Measurements from ENCODE around the gene DNTT.

The DNTT gene

DNA sequence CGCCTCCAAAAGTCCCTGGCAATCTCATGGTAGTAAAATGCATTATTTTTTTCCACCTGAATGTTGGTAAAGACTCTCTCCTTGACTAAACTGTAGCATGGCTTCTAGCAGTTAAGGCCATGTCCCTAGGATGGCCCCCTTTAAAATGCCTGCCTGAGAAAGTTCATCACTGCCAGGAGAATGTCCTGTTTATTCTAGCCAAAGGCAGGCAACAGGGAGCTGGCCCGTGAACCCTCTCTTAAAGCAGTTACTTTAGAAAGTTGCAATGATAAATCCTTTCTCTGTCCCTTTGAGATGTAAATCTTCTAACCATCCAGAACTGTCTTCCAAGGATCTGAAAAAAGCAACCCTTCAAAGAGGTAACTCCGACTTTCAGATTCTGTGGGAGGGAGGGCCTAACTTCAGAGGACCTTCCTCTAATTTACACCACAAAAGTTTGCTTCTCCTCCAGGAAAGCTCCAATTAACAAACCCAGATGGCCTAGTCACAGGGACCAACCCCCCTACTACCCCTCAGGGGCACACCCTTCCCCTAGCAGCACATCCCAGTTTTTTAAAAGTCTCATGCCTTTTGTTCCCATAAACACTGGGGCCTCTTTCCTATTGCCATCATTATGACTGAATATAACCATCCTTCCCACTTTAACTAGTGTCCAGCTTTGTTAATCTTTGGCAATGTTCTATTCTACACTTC lies 5.5 kb downstream of the DNTT start:
- DNase-seq (ENCODE audit: low read depth), result no peak

DNA sequence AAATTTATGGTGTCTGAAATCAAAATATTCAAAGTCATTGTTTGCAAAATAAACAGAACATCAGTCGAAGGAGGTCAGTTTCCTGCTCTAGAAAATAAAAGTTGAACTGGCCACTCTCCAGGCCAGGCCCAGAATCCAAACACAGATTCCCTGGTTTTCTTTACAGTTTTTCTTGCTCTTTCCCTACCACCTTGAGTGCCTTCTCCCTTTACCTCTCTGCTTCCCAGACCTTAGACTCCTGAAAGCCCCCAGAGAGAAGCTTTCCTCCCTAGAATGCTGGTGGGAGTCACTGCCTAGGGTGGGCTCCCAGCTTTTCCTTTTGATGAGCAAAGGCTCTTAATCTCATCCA lies 6.1 kb downstream of the DNTT start:
- DNase-seq (ENCODE audit: low read depth), result no peak

DNA sequence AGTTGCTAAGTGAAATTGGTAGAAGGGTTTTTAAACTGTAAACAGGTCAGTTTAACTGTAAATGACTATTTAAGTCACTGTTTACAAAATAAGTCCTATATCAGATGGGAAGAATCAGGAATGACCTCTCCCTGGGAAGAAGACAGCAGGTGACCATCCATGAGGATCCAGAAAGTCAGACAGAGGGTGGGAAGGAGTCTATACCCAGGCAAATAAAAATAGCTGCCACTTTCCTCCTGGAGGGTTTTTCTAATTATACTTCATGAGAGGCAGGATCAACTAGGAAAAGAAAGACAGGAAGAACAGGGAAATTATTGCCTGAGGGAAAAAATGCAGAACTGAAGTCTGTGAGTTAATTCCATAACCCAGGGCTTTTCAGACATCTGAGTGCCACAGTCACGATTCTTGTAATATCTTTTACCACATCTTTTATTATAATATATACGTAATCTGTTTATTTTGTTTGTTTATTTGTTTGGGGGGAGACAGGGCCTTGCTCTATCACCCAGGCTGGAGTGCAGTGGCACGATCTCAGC lies 7.0 kb downstream of the DNTT start:
- no peak for DNase-seq (ENCODE audit: low read depth)

DNA sequence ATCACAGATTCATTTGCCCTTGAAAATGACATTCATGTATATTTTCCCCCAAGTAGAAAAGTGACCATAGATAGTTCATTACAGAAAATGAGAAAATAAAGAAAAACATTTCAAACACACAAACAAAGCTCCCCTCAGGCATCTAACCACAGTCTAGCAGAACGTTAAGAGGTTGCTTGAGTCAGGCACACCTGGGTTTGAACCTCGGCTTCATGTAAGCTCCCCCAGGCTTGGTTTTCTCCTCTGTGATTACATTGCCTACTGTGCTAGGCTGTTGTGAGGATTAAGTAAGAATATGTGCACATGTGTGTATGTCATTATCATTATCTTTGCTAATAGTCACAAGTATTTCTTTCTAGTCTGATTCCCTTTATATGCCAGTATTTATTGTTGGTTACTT lies 9.1 kb downstream of the DNTT start:
- no peak for DNase-seq (ENCODE audit: low read depth)

DNA sequence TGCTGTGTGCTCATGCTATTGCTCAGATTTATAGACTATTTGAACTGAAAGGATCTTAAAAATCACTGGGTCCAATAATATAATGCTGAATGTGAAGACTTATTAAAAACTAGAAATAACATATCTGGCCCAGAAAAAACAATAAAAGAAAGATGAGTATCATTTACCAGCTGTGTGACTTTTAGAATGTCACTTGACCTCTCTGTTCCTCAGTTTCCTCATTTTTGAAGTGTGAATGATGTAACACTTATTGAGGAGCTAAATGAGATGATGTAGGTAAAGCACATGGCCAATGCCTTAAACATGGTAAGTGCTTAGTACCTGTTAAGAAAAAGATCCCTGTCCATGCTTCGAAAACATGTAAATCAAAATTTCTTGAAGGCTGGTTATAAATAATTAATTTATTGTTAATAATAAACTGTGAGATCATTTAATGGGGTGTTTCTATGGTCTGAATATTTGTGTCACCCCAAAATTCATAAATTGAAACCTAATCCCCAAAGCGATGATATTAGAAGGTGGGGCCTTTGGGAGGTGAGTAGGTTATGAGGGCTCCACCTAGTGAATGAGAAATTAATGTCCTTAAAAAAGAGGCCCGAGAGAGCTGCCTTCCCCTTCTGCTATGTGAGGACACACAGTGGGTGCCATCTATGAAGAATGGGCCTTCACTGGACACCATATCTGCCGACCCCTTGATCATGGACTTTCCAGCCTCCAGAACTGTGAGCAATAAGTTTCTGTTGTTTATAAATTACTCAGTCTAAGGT lies 13.0 kb downstream of the DNTT start:
- no peak for DNase-seq (ENCODE audit: low read depth)

DNA sequence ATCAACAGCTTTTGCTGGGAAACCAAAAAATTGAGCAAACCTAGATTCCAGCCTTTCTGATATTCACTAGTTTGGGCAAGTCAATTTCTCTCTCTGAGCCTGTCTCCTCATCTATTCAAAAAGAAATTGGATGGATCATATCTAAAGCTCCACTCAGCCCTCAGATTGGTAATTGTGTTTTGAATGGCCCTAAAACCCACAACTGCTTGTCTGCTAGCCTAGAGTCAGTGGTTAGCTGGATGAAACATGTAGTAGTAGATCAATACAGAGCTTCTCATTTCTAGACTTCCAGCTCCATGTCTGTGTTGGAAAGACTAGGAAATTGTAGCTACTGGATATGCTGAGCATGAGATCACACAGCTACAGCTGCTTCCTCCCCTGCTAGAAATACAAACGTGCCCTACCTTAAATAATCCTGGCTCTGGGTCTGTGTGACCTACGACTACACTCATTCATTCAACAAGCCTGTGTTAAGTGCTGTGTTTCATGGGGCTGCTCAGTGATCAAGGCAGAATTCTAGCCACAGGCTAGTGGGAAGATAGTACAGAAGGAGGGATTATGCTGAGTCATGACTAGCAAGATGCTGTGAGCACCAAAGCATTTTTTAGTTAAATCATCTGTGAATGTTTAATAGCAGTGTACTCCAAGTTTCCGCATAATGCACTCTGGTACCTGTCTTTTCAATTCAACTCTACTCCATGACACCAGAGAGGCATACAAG lies 15.7 kb downstream of the DNTT start:
- DNase-seq (ENCODE audit: low read depth), result no peak

DNA sequence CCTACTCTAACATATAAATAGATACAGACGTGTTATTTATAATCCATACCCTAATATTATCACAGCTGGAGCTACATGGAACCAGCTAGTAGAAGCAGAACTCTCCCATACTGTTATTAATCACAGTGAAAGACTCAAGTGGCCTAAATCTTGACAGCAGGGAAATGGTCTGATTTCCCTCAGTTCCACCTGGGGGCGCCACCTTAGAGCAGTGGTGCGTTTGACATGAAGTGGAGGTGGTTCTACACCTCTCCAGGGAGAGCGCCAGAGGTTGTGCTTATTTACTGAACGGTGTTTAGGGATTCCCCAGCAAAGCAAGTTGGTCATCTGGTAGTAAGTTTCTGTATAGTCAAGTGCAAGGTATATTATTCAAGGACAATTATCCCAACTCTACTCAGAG lies 17.6 kb downstream of the DNTT start:
- DNase-seq (ENCODE audit: low read depth), result no peak

DNA sequence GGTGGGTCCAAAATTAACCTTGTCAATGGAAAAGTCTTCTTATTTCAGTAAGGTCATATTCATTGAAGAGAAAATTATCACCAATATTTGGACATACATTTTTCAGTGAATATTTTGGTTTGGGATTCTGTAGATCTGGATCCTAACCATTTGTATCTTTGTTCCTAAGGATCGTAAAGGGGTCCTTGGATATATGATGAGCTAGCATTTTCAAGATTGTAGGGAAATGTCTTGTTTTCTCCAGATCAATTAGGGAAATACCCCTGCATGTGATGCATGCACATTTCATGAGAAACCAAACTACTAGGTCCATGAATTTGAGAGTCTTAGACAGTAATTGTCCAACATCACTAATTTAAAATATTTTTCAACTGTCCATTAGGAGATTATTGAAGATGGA lies 18.0 kb downstream of the DNTT start:
- no peak for DNase-seq (ENCODE audit: low read depth)

DNA sequence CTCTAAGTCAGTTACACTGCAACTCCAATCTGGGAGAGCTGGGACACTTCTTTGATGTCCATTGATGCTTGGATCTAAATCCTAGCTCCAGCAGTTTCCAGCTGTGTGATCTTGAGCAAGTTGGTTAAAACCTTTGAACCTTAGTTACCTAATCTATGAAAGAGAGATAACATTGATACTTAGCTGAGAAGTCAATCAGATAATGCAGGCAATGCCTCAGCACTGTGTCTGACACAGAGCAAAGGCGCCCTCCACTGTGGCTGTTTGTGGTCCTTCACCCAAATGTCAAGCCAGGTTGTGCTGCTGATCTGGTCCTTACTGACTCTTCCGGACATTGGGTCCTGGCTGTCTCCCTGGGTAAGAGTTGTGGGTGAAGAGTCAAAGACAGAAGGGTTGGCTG lies 20.2 kb downstream of the DNTT start:
- DNase-seq (ENCODE audit: low read depth), result no peak

DNA sequence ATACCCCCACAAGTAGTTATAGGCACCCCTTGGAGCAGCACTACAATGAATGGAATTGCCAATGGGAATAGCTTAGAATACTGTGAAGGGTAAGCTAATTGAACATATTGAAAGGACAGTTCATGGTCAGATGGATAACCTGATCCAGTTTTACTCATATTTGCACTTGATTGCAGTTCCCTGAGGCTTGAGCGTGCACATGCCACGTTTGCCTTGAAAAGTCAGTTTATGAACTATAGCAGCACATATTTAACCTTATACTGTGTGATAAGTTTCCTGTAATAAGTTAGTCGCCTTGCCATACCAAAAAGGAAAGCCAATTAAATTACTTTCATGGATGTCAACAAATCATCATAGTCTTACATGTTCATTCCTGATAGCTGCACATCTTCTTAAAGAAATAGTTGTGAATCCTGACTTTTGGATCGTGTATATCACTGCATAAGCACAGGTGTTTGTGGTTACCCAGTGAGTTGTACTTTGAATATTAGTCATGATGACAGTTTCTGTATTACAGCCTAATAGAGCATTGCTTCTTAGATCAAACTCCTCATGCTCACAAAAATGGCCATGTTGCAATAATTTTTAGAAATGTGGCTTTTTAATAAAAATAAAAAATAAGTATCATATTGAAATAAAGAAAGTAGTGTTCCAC lies 21.6 kb downstream of the DNTT start:
- DNase-seq (ENCODE audit: low read depth), result no peak

DNA sequence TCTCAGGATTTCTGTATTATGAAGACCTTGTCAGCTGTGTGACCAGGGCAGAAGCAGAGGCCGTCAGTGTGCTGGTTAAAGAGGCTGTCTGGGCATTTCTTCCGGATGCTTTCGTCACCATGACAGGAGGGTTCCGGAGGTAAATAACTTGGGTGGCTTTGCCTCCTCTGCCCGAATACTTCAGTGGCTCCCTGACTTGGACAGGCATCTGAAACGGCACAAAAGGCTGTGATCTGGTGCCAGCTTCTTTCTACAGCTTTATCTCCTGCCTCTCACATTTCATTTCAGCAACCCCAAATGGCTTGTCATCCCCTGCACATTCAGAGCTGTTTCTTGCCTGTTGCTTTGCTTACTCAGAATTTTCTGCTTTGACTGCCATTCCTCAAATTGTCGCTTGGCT lies 23.2 kb downstream of the DNTT start:
- no peak for DNase-seq (ENCODE audit: low read depth)

DNA sequence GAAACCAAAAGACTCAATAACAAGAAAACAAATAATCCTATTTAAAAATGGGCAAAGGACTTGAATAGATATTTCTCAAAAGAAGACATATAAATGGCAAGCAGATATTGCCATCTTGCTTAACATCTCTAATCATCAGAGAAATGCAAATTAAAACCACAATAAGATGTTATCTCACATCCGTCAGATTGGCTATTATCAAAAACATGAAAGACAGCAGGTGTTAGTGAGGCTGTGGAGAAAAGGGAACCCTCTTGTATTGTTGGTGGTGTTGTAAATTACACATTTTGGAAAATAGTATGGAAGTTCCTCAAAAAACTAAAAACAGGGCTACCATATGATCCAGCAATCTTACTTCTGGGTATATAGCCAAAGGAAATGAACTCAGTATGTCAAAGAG lies 28.9 kb downstream of the DNTT start:
- no peak for DNase-seq (ENCODE audit: low read depth)

DNA sequence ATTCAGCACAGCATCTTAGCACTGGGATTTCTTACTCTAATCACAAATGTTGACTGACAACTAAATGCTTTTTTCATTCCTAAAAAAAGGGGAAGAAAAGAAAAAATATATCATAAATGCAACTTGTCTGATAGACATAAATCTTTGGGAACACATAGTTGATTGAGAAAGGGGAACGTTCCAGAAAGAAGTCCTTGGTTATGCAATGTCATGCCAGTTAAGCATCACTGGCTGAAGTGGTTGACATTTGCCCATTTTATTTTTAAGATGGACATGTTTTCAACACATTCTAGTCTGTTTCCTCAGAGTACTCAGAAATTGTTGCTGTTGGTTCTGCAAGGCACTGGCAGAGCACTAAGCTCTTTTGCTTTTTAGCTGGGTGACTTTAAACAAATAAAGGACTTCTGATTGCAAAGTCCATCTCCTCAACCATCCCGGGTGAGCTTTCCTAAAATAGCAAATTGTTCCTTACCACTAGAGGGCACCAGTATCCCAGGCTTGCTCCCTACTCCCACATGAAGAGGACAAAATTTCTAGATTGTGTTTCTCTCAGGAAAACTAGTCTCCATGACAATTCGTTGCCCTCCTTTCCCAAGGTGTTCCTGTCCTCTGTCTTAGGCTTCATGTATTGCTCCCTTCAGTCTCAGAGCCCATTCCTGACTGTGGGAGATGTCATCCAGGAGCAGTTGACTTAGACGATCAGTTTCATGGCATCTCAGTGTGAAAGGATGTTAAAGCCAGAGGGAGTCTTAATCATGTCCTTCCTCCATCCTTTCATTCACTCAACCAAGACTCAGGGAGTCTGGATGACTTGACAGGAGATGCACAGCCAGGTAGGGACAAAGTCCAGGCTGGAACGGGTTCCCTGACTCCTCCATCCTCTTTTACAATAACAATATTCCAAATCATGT lies 30.6 kb downstream of the DNTT start:
- no peak for DNase-seq (ENCODE audit: low read depth)

DNA sequence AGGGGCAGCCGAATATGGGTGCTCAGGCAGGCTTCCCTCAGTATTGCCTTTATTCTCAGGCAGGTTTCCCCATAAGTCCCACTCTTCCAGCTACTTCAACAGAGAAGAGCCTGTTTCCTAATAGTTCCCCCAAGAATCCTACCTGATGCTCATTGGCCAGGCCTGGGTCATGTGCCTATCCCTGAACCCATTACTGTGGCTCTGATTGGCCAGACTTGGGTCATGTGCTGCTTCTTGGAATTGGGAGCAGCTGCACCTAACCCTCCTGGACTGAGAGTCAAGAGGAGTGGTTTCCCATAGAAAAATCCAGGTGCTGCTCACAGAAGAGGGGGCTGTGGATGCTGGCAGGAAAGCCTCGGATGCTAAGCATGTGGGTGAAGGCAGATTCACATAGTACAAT lies 32.9 kb downstream of the DNTT start:
- DNase-seq (ENCODE audit: low read depth), result no peak

DNA sequence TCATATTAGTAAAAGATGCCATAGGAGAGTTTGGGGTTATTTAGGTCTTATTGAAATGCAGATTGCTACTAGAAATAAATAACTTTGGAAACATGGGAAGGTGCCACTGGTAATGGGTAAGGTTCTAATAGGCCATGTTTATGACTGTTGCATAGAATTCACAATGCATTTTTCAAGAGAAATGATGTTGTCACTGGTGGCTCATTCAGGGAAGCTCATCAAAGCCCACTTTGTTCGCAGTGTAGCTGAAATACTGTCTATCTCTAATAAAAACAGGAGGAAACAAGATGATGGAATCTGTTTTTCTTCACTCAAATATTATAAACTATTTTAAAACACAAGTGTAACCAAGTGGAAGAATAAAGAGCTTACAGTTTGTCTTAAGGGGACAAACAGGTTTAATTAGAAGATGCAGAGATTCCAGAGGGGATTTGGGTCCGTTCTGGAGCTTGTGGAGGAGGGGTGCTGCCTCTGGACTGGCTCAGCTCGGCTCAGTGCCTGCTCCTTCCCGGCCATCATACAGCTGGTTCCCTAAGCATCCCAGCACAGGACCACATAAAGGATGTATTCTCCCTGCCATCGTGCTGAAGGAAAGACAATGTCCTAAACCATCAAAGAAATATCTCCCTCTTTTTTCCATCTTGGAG lies 34.2 kb downstream of the DNTT start:
- DNase-seq (ENCODE audit: low read depth), result no peak

DNA sequence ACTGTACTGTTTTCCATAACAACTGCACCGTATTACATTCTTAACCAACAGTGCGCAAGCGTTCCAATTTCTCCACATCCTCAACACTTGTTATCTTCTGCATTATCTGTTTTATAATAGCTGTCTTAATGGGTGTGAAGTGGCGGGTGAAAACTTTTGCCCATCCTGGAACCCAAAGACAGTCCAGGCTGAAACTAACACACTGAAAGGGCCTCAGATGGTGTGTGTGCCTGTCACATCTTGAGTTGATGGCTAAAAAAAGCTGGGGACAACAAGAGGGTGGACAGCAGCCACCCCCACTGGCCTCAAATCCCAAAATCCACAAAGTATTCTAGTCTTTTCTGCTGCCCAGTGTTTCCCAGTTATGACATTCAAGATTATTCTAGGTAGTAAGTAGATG lies 35.1 kb downstream of the DNTT start:
- no peak for DNase-seq (ENCODE audit: low read depth)

DNA sequence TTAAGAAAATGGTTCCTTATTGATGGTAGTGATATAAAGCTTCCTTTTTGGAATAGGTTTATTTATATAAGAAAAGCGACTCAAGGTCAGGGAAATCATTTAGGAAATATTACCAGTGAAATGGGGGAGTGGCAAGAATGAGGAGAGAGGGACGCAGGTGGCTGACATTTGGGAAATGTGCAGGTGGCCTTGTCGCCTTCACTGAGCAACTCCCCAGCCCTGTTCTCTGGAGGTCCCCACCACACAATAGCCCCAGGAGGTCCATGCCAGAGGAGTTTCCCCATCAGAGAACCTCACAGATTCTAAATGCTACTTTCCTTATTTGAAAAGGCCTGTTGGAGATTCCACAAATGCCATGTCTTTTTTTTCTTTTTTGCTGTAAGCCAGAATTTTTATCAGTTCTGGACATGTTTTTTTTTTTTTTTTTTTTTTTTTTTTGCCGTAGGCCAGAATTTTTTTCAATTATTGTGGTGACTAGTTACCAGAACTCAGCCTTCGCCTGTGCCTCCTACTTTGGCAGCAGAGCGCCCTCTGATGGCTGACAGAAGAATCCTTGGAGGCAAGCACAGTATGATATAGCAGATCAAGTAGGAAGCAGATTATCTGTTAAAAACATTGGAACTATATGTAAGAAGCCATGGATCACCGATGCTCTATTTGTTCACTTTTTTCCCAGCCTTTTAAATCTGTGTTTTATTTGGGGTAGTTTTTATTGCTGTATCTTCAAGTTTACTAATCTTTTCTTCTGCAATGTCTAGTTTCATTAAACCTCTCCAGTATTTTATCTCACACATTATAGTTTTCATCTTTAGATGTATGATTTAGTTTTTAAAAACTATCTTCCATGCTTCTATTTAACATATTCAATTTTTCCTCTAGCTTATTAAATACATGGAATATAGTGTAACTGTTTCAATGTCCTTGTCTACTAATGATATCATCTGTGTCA lies 36.0 kb downstream of the DNTT start:
- peak; percentile 17 for DNase-seq (ENCODE audit: low read depth)

DNA sequence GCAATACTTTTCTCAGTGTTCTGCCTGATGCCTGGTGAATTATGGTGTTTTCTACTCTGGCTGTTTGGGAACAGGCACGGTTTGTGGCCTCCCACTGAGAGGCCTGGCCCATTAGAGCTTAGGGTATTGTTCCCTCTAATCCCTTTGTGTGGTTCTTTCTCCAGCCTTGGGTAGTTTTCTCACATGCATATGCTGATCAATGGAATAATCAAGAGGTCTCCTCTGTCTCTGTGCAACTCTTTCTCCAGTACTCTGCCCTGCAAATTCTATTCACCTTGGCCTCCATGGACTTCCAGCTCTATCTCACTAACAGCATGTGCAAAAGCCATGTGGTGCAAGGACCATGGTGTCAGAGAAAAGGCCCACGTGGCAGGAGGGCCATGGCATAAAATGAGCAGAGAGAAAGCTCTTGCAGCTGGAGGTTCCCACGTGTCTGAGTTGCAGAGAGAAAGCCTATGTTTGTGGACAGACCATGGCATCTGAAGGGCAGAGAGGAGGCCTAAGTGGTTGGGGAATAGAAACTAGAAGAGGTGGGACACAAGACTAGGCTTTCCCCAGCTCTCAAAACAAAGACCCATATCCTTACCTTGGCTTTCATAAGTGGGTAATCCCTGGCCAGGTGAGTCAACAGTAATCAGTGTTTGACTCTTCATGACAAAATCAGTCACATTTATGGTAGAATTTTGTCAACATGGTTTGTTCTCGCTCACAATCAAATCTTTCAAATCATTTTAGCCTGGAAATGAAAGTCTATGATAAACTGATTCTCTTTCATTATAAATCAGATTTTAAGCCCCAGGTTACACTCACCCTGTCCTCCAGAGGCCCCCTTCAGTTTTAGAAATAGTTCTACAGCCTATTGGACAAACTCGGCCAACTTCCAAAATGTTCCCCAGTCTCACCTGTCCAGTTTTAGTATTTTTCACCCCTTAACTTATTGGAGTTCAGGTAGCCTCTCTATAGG lies 37.3 kb downstream of the DNTT start:
- DNase-seq (ENCODE audit: low read depth), result no peak

DNA sequence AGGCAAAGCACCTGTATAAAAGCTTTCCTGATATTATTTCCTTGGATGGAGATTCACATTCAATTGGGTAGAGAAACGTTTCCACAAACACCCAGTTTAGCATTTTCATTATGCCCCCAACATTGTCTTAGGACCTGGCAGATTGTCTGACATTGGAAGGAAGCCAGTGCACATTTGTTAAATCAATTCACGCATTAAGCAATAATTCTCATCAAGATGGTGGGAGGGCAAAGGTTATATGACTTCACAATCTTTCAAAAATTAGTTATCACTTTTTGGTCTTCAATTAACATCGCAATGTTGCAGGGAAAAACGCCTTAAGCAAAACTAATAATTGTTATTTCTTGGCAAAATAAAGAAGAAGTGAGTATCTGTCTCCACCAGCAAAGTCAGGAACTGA lies 38.2 kb downstream of the DNTT start:
- no peak for DNase-seq (ENCODE audit: low read depth)
